ENCODE measurements around the gene TRAF3IP1. TPM values are rescaled to one million over a fixed set of nuclear protein-coding genes. Genes with fewer than 3 reads are reported as not detected.

Gene TRAF3IP1, protein sequence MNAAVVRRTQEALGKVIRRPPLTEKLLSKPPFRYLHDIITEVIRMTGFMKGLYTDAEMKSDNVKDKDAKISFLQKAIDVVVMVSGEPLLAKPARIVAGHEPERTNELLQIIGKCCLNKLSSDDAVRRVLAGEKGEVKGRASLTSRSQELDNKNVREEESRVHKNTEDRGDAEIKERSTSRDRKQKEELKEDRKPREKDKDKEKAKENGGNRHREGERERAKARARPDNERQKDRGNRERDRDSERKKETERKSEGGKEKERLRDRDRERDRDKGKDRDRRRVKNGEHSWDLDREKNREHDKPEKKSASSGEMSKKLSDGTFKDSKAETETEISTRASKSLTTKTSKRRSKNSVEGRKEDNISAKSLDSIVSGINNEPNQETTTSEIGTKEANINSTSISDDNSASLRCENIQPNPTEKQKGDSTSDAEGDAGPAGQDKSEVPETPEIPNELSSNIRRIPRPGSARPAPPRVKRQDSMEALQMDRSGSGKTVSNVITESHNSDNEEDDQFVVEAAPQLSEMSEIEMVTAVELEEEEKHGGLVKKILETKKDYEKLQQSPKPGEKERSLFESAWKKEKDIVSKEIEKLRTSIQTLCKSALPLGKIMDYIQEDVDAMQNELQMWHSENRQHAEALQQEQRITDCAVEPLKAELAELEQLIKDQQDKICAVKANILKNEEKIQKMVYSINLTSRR
- 7.3 and 9.2 TPM in 2 replicates for total RNA-seq

DNA sequence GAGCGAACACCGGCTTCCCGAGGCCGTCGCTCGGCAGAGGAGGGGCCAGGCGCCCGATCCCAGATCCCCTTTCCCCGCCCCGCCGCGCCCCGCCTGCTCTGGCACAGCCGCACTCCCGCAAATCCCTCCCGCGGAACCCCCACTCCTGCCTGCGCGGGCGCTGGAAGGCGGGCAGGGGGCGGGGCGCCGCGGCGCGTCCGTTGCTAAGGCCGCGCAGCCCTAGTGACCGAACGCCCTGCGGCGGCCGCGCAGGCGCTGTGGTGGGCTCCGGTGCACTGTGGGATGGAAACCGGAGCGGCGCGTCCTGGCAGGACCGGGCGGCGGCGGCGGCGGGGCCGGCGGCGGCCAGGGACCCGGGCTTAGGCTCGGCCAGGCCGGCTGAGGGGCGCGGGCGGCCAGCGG is at the start of gene TRAF3IP1:
Gene TRAF3IP1 (plus strand): TSS at position 273 of the 402 bp plus-strand sequence. CDS start 145 bp downstream, outside the sequence.

GRCh38 chr2:238287737-238288649 is 32.3 kb upstream of the TRAF3IP1 start, which contains the start of gene PER2:
Gene PER2, minus strand, starts transcription at chr2:238288610. Its CDS starts 10,674 bp downstream, at chr2:238277936.

DNA sequence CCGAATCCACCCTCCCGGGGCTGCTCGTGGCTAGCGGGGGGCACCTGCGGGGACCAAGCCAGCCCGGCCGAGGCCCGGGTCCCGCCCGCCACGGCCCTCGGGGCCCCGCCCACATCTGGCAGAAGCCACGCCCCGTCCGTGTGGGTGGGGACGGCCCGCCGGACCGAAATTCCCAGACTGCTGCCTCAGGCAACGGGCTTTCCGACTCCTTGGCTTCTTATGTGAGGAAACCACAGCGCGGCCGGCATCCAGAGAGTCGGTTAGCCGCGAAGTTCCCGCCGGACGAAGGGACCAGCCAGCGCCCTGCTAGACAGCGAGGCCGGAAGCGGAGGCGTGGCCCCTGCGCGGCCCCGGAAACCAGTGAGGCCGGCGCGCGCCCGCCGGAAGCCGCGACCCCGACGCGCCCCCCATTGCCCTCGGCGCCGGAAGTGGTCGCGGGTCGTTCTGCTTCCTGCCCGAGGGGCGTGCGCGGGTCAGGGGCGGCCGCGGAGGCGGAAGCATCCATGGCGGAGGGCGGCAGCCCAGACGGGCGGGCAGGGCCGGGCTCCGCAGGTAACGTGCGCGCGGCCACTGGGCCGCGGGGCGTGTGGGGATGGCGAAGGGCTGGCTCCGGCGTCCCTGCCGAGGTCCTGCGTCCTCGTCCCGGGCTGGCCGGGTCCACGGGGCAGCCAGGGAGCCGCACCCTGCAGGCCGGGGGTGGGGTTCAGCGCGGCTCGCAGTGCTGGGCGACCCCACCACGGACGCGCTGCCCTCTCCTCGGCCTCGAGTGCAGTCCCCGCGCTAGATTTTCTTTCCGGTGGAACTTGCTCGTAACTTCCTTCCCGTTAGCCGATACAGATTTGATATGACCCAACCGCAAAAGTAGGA is 106.5 kb downstream of the TRAF3IP1 start, which contains the start of gene ASB1:
Gene ASB1 (plus strand): TSS at position 360 of the 867 bp plus-strand sequence. CDS start 144 bp downstream, at position 504.

Small RNA genes lying within 50 kb of the gene (small RNA-seq; reads per million reads assigned to genes)
- not detected for gene RNU6-234P (ENCODE audit: low replicate concordance)

Other genes with a start within 250 kb of the TRAF3IP1 start
- 0.57 and 2.6 TPM in 2 replicates for gene ESPNL, start 220.2 kb upstream of the TRAF3IP1 start, total RNA-seq
- 0.43 and 1.1 TPM in 2 replicates for gene KLHL30, start 181.8 kb upstream of the TRAF3IP1 start, total RNA-seq
- gene ERFE, start 161.5 kb upstream of the TRAF3IP1 start, total RNA-seq = 2.4 and 7.3 TPM in 2 replicates
- gene ILKAP, start 116.8 kb upstream of the TRAF3IP1 start, total RNA-seq = 20.6 and 21.2 TPM in 2 replicates
- 3.9 and 9.6 TPM in 2 replicates for gene HES6, start 80.5 kb upstream of the TRAF3IP1 start, total RNA-seq
- 5.9 and 9.4 TPM in 2 replicates for gene PER2, start 31.9 kb upstream of the TRAF3IP1 start, total RNA-seq
- 42.2 and 57.6 TPM in 2 replicates for gene ASB1, start 106.4 kb downstream of the TRAF3IP1 start, total RNA-seq

Measured in placental pericyte (primary cell).